Fibroblast of lung (primary cell): ENCODE measurements around the gene PYGO2. TPM values are rescaled to one million over a fixed set of nuclear protein-coding genes. Genes with fewer than 3 reads are reported as not detected.
"Not testable (repeated sequence)": the region's sequence is repeated elsewhere in the genome, so short reads cannot be mapped to it uniquely, and the experiment has no call there.

Source experiments
- DNase-seq, 2 donors: peaks; one replicate each; pipeline versions ENCODE4 v3.0.0 to v3.0.0-alpha.2; 2010; ENCODE audit warnings: low read depth in 2 of 2
- H2AFZ ChIP-seq: 2 replicates; pipeline ENCODE4 v1.5.1; 2012; ENCODE audit warnings: low read length, control low read depth, inconsistent platforms
- H3K27ac ChIP-seq: 2 replicates; pipeline ENCODE4 v1.5.1; 2011; ENCODE audit warnings: low read length, control low read depth; ENCODE audit not compliant: insufficient read depth
- H3K27me3 ChIP-seq: 2 replicates; pipeline ENCODE4 v1.5.1; 2011; ENCODE audit warnings: mild to moderate bottlenecking, low read length; ENCODE audit not compliant: control insufficient read depth, insufficient read depth
- H3K36me3 ChIP-seq: 2 replicates; pipeline ENCODE4 v1.5.1; 2011; ENCODE audit warnings: low read length; ENCODE audit not compliant: control insufficient read depth, insufficient read depth
- H3K4me1 ChIP-seq: 2 replicates; pipeline ENCODE4 v1.5.1; 2011; ENCODE audit warnings: low read length; ENCODE audit not compliant: control insufficient read depth, insufficient read depth; ENCODE audit errors: extremely low read depth
- H3K4me2 ChIP-seq: 2 replicates; pipeline ENCODE4 v1.5.1; 2011; ENCODE audit warnings: low read length, control low read depth; ENCODE audit not compliant: insufficient read depth; ENCODE audit errors: extremely low read depth
- H3K4me3 ChIP-seq, 4 experiments: fragments of 200-600 bp in 1 of 4; sonication (generic) in 1 of 4; replicated peaks in 1 of 4; 2 replicates each; pipeline ENCODE4 v1.5.1; 2011 to 2016; ENCODE audit warnings: low read length in 4 of 4, low read depth in 3 of 4, mild to moderate bottlenecking in 3 of 4, control low read depth in 2 of 4, inconsistent platforms in 1 of 4, mixed read lengths in 1 of 4; ENCODE audit not compliant: insufficient read depth in 1 of 4; ENCODE audit errors: control extremely low read depth in 1 of 4
- H3K79me2 ChIP-seq: 2 replicates; pipeline ENCODE4 v1.5.1; 2012; ENCODE audit warnings: mild to moderate bottlenecking, low read length, inconsistent platforms; ENCODE audit not compliant: control insufficient read depth, insufficient read depth
- H3K9ac ChIP-seq: 2 replicates; pipeline ENCODE4 v1.5.1; 2011; ENCODE audit warnings: mild to moderate bottlenecking, low read length, control low read depth; ENCODE audit not compliant: insufficient read depth
- H3K9me3 ChIP-seq: 2 replicates; pipeline ENCODE4 v1.5.1; 2012; ENCODE audit warnings: low read depth, low read length; ENCODE audit not compliant: control insufficient read depth, insufficient read depth
- H4K20me1 ChIP-seq: 2 replicates; pipeline ENCODE4 v1.5.1; 2011; ENCODE audit warnings: low read length; ENCODE audit not compliant: control insufficient read depth, insufficient read depth; ENCODE audit errors: extremely low read depth
- EZH2 ChIP-seq: IDR thresholded peaks from 2 replicates; pipeline ENCODE4 v1.5.1; 2012; ENCODE audit warnings: low read length, control low read depth, mild to moderate bottlenecking; ENCODE audit errors: missing control alignments
- polyA plus RNA-seq, 2 donors: library from polyadenylated mRNA; depleted of rRNA in 1 of 2; stranded (reverse) in 1 of 2; unstranded in 1 of 2; fragments of >200 nt; gene quantifications; 2 replicates each; pipeline ENCODE4 v1.2.1, GENCODE V29; 2011 to 2012; ENCODE audit warnings: missing spikeins in 1 of 2
- total RNA-seq: library from RNA; depleted of rRNA; stranded (reverse); fragments of >200 nt; gene quantifications from 2 replicates; pipeline ENCODE4 v1.2.1, GENCODE V29; 2014
- TF ChIP-seq, protein P1 (sequence below), 2 donors: IDR thresholded peaks in 1 of 2; conservative IDR thresholded peaks in 1 of 2; 1 replicate in 1 of 2; 2 replicates in 1 of 2; pipeline ENCODE4 v1.5.1; 2011 to 2012; ENCODE audit warnings: low read length in 2 of 2, control low read depth in 1 of 2, inconsistent platforms in 1 of 2, low read depth in 1 of 2, mild to moderate bottlenecking in 1 of 2

PYGO2 gene
- total and polyA plus RNA-seq, 2 donors (not counting 1 experiment from before 2014, with no cell fraction given) = 15.3 to 28.1 TPM

DNA sequence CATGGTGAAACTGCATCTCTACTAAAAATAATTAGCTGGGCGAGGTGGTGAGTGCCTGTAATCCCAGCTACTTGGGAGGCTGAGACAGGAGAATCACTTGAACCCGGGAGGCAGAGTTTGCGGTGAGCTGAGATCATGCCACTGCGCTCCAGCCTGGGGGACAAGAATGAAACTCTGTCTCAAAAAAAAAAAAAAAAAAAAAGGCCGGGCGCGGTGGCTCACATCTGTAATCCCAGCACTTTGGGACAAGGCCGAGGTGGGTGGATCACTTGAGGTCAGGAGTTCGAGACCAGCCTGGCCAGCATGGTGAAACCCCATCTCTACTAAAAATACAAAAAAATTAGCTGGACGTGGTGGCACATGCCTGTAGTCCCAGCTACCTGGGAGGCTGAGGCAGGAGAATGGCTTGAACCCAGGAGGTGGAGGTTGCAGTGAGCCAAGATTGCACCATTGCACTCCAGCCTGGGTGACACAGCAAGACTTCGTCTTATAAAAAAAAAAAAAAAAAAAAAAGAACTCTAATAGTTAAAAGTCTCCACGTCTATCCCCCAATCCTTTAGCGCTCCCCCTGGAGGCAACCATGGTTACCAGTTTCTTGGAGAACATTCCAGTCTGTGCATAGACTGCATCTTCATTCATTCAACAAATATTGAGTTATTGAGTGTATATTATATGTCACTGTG, 33.9 kb upstream of the PYGO2 start:
- not testable (repeated sequence) for H2AFZ ChIP-seq, H3K4me3 ChIP-seq, H3K79me2 ChIP-seq, H3K9me3 ChIP-seq, H3K27me3 ChIP-seq, H3K36me3 ChIP-seq, H3K4me2 ChIP-seq, H4K20me1 ChIP-seq, H3K27ac ChIP-seq, H3K9ac ChIP-seq
- H3K4me1 ChIP-seq = peaks cover 11% of the 10 kb centered on the region
- TF ChIP-seq, protein P1, sequence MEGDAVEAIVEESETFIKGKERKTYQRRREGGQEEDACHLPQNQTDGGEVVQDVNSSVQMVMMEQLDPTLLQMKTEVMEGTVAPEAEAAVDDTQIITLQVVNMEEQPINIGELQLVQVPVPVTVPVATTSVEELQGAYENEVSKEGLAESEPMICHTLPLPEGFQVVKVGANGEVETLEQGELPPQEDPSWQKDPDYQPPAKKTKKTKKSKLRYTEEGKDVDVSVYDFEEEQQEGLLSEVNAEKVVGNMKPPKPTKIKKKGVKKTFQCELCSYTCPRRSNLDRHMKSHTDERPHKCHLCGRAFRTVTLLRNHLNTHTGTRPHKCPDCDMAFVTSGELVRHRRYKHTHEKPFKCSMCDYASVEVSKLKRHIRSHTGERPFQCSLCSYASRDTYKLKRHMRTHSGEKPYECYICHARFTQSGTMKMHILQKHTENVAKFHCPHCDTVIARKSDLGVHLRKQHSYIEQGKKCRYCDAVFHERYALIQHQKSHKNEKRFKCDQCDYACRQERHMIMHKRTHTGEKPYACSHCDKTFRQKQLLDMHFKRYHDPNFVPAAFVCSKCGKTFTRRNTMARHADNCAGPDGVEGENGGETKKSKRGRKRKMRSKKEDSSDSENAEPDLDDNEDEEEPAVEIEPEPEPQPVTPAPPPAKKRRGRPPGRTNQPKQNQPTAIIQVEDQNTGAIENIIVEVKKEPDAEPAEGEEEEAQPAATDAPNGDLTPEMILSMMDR (conservative IDR thresholded peaks at IDR 0.05 in 1 of 2, IDR thresholded peaks at IDR 0.05 in 1 of 2; ENCODE audit: low read depth in 1 of 2, low read length in 2 of 2) = peak; percentile 37 to 52
- peak; percentile 82 to 85 for DNase-seq

DNA sequence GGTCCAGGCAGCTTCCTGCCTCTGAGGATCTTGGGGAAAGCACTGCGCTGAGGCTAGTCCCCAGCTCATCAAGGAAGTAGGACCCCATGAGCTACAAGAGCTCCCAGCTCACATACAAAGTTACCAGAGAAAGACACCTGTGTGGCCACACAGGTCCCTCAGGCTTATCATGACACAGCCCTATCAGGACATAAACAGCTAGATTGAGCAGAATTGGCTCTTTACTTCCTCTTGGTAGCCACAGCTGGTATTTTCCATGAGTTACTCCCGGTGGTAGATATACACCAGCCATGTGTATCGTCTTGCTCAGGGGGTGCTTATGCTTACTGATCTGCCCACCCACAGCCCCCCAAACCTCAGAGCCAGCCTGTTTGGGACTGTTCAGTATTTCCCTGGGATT, 33.0 kb upstream of the PYGO2 start:
- no peak overlapping the region for H3K4me2 ChIP-seq
- no peak for DNase-seq

DNA sequence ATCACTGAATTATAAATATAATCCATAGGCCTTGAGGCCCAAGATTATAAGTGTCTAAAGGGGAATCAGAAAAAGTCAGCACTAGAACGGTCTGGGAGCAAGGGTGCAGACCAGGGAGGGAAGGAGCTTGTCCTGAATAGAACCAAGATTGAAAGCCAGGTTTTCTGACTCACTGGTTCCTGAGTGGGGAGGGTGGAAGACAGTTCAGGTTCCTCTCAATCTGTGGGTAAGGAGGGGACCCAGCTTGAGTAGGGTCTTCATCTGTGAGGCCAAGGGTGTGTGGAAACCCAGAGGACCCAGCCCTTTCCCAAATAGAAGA, 32.6 kb upstream of the PYGO2 start:
- Histone ChIP-seq H3K27ac (no peak overlapping the region), H3K27me3 (no peaks in the 10 kb centered on the region), H2AFZ (no peak overlapping the region), H3K36me3 (no peaks in the 10 kb centered on the region), H3K79me2 (no peaks in the 10 kb centered on the region), H3K9me3 (no peaks in the 10 kb centered on the region), H3K9ac (no peak overlapping the region), H3K4me3 (no peak overlapping the region), H3K4me1 (peaks cover 2% of the 10 kb centered on the region), H4K20me1 (no peaks in the 10 kb centered on the region), H3K4me2 (no peak overlapping the region)
- DNase-seq = peak in 1 of 2 donors; percentile 10
- TF ChIP-seq, protein P1 (conservative IDR thresholded peaks at IDR 0.05 in 1 of 2, IDR thresholded peaks at IDR 0.05 in 1 of 2; ENCODE audit: low read depth in 1 of 2, low read length in 2 of 2) = no peak
- no peak for TF ChIP-seq EZH2

More for the DNA sequence above, 33.0 kb upstream of the PYGO2 start:
- Histone ChIP-seq H3K9me3 (no peaks in the 10 kb centered on the region), H3K4me3 (no peak overlapping the region), H4K20me1 (no peaks in the 10 kb centered on the region), H3K27ac (no peak overlapping the region), H3K4me1 (peaks cover 3% of the 10 kb centered on the region), H3K36me3 (no peaks in the 10 kb centered on the region), H3K9ac (no peak overlapping the region), H2AFZ (no peak overlapping the region), H3K79me2 (no peaks in the 10 kb centered on the region), H3K27me3 (no peaks in the 10 kb centered on the region)
- TF ChIP-seq EZH2 = no peak
- TF ChIP-seq, protein P1 (conservative IDR thresholded peaks at IDR 0.05 in 1 of 2, IDR thresholded peaks at IDR 0.05 in 1 of 2; ENCODE audit: low read depth in 1 of 2, low read length in 2 of 2) = no peak
